Caki2 (cell line): Measurements from ENCODE around the gene SH3PXD2B. TPM values are rescaled to one million over a fixed set of nuclear protein-coding genes. Genes with fewer than 3 reads are reported as not detected.
"Not testable (repeated sequence)": the region's sequence is repeated elsewhere in the genome, so short reads cannot be mapped to it uniquely, and the experiment has no call there.

Experiments
- DNase-seq: peaks from one replicate; pipeline ENCODE4 v3.0.0-alpha.2; 2015; ENCODE audit warnings: low read depth
- in situ Hi-C: cut with HindIII; loops from 2 replicates; pipeline ENCODE4 v1.10.0; 2016; ENCODE audit warnings: low sequenced_read_pairs, low pct_unique_long_range_greater_than_20kb, mixed read lengths
- total RNA-seq: library from RNA; depleted of rRNA; stranded (reverse); fragments of >200 nt; shearing (Covaris generic); gene quantifications from 2 replicates; pipeline ENCODE4 v1.2.3, GENCODE V29; 2014; ENCODE audit warnings: low replicate concordance

SH3PXD2B gene
- total RNA-seq, 1 experiment from 2014 or later = 25.2 TPM

DNA sequence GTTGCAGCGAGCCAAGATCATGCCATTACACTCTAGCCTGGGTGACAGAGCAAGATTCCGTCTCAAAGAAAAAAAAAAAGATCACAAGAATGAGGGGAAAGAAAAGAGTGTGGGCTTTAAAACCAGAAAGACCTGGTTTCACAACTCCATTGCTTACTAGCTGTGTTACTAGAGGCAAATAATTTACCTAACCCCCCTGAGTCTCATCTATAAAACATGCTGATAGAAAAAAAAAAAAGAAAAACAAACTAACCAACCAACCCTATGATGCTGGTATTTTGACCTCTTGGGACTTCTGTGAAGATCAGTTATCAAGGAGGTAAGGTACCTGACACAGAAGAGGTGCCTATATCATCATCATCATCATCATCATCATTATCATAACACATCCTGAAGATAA is 110.6 kb downstream of the SH3PXD2B start:
- in situ Hi-C loops = no loop called here

DNA sequence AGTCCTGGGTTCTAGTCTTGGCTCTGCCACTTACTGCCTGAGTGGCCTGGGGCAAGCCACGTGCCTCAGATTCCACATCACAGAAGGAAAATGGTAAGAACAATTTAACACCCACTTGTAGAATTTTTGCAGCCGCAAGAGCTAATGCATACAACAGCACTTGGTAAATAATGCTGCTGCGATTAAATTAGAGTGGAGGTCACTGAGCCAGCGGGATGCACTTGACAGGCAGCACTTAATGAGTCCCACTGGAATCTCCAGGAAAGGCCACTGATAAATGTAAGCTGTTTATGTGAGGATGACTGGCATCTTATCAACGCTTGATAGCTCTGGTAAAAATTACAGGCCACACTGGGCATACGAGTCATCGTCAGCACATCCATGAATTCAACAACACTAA is 111.4 kb downstream of the SH3PXD2B start:
- in situ Hi-C loops = no loop called here
- DNase-seq = peak; percentile 41

More for the DNA sequence above, 110.6 kb downstream of the SH3PXD2B start:
- DNase-seq = no peak

DNA sequence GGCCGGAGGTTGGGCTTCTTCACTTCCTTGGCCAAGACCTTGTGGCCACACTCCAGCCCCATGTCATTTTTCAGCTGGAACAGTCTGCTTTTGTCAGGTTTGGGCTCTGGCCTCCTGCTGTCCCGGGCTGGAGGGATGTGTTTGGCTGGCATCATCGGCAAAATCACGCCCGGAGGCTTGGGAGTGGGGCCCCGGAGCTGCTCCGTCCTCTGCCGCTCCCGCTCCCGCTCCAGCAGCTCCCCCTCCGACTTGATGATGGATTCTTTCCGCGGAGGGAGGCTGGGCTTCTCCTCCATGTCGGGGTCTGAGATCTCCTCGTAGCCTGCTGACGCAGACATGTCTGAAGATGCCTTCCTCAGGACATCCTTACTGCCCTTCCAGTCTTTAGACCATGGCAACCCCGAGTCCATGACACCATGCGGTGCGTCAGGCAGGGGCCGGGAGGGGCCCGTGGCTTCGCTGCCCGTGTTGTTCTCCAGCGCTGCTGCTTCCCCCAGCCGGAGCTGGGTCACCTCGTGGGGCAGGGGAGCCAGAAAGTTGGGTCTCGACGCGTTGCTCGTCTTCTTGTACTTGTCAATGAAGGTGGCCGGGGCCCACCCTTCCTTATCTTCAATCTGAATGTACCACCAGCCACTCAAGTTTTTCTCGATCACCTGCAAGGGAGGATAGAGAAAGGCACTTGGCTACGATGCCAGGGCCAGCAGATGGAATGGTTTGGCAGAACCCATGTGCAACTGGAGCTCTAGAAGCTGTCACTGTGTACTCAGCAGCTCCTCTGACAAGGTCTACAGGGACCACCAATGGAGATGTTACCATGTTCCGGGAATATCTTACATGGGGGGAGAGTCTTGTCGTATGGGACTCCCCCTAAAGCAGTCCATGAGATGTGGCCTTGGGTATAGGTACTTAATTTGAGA is 114.8 kb downstream of the SH3PXD2B start:
- no peak for DNase-seq
- in situ Hi-C loops = no loop called here

DNA sequence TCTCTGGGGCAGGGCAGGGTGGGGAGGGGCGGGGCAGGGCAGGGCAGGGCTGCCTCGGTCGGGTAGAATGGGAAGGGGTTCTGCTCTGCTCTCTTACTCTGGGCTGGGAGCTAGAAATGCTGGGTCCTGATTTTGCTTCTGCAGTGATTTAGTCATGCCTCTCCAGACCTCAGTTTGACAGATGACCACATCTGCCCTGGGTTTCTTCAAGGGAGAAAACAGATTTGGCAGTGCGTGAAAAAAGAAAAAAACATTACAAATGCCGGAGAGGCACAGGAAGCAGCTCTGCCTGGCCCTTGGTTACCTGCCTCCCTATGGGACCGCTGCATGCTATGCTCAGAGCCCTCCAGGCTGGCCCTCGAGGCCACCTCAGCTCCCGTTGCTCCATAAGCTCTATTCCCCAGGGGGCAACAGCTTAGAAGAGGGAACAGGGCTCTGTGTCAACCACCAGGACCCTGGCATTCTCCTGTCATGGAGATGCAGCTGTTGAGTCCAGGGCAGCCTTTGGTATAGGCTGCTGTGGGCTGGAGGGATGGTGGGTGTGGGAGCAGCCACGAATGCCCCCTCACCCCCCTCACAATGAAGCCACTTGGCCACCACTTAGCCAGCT is 117.5 kb downstream of the SH3PXD2B start:
- in situ Hi-C loops = no loop called here

DNA sequence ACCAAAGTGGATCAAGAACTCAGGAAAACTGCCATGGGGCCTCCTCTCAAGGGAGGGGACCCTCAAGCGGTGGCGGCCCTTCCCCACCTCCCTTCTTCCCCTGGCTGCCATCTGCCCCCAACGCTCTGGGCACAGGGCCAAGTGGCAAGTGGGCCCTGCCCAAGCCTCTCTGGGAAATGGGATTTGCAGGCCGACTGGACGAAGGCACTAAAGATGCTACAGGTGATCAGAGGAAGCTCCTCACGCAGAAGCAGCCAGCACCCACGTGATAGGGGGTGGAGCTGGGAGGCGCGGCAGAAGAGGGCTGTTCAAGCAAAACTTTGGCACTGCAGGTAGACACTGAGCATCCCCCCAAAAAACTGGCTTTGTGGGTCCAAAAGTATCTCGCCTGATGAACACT is 118.1 kb downstream of the SH3PXD2B start:
- in situ Hi-C loops = no loop called here

More for the DNA sequence above, 117.5 kb downstream of the SH3PXD2B start:
- no peak for DNase-seq

DNA sequence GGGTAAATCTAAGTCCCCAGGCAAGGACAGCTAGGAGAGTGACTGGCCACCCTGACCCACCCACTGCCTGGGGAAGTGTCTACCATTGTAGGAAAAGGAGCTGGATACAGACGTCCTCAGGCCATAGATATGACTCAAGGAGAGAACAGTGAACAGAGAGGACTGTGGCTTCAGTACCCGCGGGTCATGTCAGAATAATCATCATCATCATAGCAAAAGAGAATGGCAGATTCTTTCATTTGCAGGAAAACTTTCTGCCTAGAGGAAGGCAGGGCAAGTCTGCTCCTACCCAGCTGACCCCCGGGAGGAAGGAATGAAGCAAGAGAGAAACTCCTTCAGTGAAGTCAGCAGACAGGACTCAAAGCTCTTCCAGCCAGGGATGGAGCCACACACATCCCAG is 118.6 kb downstream of the SH3PXD2B start:
- in situ Hi-C loops = no loop called here
- DNase-seq = no peak

More for the DNA sequence above, 118.1 kb downstream of the SH3PXD2B start:
- no peak for DNase-seq

DNA sequence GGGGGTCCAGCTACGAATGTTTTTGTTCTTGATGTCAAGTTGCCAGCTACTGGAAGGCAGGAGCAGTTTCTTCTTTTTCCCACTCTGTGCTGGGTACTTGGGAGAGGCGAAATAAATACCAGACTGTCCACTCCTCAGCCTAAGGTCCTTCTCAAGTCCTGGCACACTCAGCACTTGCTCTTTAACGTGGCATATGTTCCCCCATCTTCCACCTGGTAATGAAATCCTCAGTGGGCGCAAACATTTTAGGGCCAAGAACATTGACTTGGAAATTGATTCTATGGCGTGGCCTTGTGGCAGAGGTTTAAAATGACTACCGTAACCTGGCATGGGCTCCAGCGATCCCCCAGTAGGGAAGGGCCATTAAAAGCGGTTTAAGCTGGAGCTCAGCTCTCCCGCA is 119.7 kb downstream of the SH3PXD2B start:
- no peak for DNase-seq
- in situ Hi-C loops = no loop called here

DNA sequence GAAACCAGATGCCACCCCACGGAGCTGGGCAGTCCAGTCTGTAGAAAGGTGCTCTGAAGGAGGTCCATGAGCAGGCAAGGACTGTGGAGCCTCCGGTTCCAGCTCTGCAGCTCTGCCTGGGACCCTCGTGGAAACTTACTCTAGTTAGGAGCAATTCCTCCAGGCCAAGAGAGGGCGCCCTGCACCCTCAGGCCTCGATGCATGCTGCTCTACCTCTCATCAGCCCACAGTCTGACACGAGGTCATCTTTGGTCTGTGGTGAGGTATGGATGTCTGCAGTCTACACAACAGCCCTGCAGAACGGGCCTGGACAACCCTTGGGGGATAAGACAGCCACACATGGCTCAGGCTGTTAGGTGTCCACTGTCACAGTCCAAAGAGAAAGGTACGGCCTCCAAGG is 120.1 kb downstream of the SH3PXD2B start:
- no peak for DNase-seq
- in situ Hi-C loops = no loop called here

DNA sequence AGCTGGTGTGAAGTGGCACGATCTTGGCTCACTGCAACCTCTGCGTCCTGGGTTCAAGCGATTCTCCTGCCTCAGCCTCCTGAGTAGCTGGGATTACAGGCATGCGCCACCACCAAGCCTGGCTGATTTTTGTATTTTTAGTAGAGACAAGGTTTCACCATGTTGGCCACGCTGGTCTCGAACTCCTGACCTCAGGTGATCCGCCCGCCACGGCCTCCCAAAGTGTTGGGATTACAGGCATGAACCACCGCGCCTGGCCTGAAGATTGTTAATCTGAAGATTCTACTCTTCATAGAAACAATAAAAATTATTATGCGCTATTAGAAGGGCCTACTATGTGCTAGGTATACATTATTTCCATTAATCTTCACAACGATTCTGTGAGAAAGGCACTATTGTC is 127.4 kb downstream of the SH3PXD2B start:
- in situ Hi-C loops, DNase-seq: not testable (repeated sequence)

DNA sequence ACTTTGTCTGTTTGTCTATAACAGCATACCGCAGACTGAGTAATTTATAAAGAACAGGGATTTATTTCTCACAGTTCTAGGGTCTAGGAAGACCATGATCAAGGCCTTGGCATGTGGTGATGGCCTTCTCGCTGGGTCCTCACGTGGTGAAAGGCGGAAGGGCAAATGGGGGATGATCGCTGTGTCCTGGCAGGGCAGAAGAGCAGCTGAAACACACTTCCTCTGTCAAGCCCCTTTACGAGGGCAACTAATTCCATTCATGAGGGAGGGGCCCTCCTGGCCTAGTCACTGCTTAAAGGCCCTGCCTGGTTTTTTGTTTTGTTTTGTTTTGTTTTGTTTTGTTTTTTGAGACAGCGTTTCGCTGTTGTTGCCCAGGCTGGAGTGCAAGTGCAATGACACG is 128.9 kb downstream of the SH3PXD2B start:
- in situ Hi-C loops = no loop called here
- DNase-seq = no peak

DNA sequence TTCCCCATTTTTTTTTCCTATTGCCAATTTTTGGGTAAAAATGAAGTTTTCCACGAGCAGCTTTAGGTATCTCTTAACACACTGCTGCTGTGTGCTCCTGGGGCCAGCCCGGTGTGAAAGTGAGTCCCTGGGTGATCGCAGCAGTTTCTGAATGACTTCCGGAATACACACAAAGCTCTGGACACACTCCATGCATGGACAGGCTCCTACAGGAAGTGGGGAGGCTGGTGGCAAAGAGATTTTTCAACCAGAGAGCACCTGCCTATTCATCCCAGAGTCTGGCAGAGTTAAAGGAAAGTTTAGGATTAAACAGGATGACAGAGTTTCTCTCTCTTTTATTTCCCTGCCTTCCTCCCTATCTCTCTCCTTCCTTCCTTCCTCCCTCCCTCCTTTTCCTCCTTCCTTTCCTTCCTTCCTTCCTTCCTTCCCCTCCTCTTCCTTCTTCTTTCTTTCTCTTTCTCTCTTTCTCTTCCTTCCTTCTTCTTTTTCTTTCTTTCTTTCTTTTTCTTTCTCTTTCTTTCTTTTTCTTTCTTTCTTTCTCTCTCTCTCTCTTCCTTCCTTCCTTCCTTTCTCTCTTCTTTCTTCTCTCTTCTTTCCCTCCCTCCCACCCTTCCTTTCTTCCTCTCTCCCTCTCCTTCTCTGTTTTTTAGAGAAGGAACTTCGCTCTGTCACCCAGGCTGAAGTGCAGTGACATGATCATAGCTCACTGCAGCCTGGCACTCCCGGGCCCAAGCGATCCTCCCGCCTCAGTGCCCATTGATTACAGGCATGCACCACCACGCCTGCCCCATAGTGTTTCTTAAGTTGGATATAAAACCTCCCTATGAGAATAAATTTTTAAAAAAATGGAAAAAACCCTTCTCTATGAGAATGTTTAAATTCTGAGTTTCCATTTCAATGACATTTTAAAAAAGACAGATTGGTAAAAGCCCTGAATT is 132.0 kb downstream of the SH3PXD2B start:
- no peak for DNase-seq

DNA sequence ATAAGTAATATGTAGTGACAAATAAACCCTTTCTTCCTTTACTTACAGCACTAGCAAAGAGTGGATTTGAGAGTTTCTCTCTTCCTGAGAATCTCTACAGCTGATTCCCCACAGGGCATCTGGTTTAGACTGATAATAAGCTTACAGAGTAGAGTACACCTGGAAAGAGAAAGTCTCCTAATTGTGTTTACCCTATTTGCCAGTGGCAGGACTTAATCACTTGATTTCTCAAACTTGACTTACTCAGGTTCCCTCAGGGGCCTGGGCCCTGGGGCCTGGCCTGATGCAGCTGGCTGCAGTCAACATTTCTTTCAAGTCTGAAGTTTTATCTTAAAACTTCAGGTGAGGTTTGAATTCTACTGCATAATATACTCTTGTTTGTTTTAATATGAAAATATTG is 132.7 kb downstream of the SH3PXD2B start:
- in situ Hi-C loops = no loop called here
- DNase-seq = no peak

More for the DNA sequence above, 132.0 kb downstream of the SH3PXD2B start:
- in situ Hi-C loops = no loop called here

DNA sequence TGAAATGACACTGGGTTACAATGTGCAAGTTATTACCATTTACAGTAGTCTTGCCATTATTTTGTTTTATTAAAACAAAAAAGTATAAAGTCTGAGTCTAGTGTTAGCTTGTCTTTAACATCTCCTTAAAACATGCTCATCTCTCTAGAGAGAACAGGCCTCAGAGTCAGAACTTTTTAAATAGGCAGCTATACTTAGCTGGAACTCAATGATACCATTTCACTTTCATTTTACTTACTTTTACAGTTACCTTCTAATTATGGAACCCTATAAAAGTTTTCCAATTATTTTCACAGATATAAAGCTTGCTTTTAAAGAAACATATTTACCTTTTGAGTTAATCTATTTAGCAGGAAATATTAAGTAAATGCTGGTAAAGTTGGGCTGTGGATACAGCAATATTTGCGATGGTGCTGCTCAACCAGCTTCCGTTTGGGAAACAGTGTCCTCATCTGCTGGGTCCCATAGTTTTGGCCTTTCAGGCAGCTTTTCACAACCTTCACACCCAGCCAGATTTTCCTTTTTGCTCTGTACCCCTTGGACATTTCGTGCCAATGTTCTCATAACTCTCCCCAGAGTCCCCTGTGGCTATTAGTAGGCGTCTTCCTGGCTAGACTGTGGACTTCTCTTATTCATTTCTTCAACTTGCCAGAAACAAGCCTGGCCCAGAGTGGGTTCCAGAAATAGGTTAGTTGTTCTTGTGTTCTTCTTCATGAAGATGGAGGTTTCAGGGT is 134.4 kb downstream of the SH3PXD2B start:
- in situ Hi-C loops = no loop called here
- no peak for DNase-seq

DNA sequence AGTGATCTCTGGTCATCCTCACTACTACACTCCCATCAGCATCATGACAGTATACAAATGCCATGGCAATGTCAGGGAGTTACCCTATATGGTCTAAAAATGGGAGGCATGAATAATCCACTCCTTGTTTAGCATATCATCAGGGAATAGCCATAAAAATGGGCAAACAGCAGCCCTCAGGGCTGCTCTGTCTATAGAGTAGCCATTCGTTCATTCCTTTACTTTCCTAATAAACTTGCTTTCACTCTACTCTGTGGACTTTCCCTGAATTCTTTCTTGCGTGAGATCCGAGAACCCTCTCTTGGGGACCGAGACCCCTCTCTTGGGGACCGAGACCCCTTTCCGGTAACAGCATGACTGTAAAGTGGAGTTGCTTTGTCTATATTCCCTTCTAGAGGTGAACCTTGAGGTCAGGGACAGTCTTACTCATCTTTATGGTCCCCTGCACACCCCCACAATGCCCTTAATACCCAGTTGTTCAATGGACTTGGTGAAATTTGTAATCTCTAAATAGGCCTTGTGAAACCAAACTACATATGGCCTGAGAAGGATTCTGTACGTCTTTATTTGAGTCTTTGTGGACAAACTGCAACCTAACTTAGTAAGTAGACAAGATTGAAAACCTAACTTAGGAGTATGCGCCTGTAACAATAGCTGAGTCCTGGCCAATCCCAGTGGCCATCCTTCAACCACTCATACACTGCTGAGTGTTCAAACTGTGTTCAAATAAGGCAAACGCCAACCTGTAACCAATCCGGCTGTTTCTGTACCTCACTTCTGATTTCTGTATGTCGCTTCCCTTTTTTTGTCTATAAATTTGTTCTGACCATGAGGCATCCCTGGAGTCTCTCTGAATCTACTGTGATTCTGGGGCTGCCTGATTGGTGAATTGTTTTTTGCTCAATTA is 138.5 kb downstream of the SH3PXD2B start:
- in situ Hi-C loops = no loop called here
- no peak for DNase-seq

DNA sequence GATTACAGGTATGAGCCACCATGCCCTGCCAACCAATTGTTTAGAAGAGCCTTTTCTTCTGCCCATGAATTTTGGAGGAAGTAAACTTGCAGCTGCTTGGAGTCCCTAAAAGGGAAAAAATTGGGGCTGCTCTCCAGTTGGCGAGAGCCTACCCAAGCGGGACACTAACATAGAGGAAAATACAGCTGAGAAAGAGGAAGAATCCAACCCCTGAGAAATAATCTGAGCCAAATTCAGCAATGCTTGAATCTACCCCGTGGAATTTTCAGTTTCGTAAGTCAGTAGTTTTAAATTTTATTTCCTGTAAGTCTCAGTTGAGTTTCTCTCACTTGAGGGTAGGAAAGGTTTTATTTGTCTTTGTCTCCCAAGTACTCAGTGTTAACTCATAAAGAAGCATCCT is 140.4 kb downstream of the SH3PXD2B start:
- in situ Hi-C loops = no loop called here
- DNase-seq = no peak

DNA sequence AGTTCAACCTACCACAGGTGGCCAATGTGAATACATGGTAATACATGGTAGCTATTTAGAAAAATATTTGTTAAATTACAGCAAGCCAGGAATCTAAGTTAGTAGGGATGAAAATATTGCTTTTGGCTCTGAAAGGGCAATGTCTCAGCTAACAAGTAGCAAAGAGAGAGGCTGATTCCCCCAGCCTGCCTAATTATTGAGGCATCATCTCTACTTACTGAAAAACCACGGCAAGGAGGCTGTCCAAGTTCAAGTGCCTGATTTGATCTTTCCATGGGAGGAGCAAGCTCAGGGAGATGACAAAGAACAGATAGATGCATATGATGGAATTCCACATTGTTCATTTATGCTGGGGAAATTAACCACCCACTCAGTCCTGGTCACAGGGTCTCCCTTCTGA is 142.0 kb downstream of the SH3PXD2B start:
- in situ Hi-C loops = no loop called here
- peak; percentile 13 for DNase-seq

DNA sequence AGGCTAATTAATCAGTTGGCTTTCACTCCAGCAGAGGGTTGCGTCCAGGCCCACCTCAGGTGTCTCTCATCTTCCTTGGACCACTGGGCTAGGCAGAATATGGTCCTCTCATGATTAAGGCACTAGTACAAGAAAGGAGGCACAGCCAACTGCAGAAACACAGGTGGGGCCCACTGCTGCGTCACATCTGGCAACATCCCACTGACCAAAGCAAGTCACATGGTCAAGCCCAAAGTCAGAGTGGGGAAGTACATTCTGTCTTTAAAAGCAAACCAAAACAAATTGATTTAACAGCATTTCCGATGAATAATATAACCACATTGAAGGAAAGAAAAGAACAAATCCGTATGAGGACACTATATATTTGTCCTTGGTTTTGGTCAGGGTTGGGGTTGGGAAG is 142.7 kb downstream of the SH3PXD2B start:
- no peak for DNase-seq
- in situ Hi-C loops = no loop called here
